Transverse colon (tissue), 4 donors: ENCODE data around the gene NDUFA12. TPM values are rescaled to one million over a fixed set of nuclear protein-coding genes. Genes with fewer than 3 reads are reported as not detected.

ENCODE experiments used
- DNase-seq: peaks from one replicate; pipeline ENCODE4 v3.0.0-alpha.2; 2019
- H3K27ac ChIP-seq, 4 donors: fragments of 200-600 bp; sonication (generic); 2 replicates each; pipeline ENCODE4 v1.5.1; 2016 to 2018; ENCODE audit warnings: inconsistent platforms in 4 of 4
- H3K27me3 ChIP-seq: fragments of 200-600 bp; sonication (generic); 2 replicates; pipeline ENCODE4 v1.5.1; 2017; ENCODE audit warnings: inconsistent platforms
- H3K36me3 ChIP-seq, 4 donors: fragments of 200-600 bp; sonication (generic); 2 replicates each; pipeline ENCODE4 v1.5.1; 2017 to 2019; ENCODE audit warnings: inconsistent platforms in 4 of 4
- H3K4me1 ChIP-seq, 4 donors: fragments of 200-600 bp; sonication (generic); 2 replicates each; pipeline ENCODE4 v1.5.1; 2017 to 2020; ENCODE audit warnings: inconsistent platforms in 4 of 4
- H3K4me3 ChIP-seq, 4 donors: fragments of 200-600 bp; sonication (generic); 1 replicate in 1 of 4; 2 replicates in 3 of 4; pipeline versions ENCODE4 v1.5.1 to v1.6.1; 2017 to 2019; ENCODE audit warnings: inconsistent platforms in 4 of 4
- H3K9me3 ChIP-seq, 2 donors: fragments of 200-600 bp; sonication (generic); 2 replicates each; pipeline ENCODE4 v1.5.1; 2017 to 2019; ENCODE audit warnings: inconsistent platforms in 2 of 2
- EP300 ChIP-seq: sonication (generic); formaldehyde crosslinking; IDR thresholded peaks from one replicate; pipeline ENCODE4 v1.6.1; 2017; ENCODE audit warnings: antibody characterized with exemption, low read depth
- POLR2A ChIP-seq: fragments of 450-650 bp; IDR thresholded peaks from one replicate; pipeline ENCODE4 v1.6.1; 2016; ENCODE audit warnings: antibody characterized with exemption, mild to moderate bottlenecking, moderate library complexity
- POLR2AphosphoS5 ChIP-seq, 3 donors: sonication (generic); formaldehyde crosslinking; IDR thresholded peaks; one replicate each; pipeline ENCODE4 v1.6.1; 2016; ENCODE audit warnings: antibody characterized with exemption in 3 of 3
- WGBS, 2 donors: methylation state at CpG; one replicate each; pipeline ENCODE4 v1.1.5; 2018; ENCODE audit warnings: low coverage in 1 of 2; 5-methylcytosine and 5-hydroxymethylcytosine counted together
- in situ Hi-C, 4 donors: fragments of 200-750 bp; cut with MboI; loops; one replicate each; pipeline versions ENCODE4 v1.15.0 to v1.15.1; 2017; ENCODE audit warnings: low sequenced_read_pairs in 3 of 4, low pct_ligation_motif_present in 1 of 4, low pct_unique_long_range_greater_than_20kb in 1 of 4
- intact Hi-C: fragments of 100-400 bp; cut with DNase I; formaldehyde crosslinking; loops from one replicate; pipeline ENCODE4 v1.15.1; 2023; ENCODE audit warnings: low total_unique reads
- total RNA-seq, 4 donors: library from RNA; depleted of rRNA; stranded (reverse); fragments of >200 nt; gene quantifications; one replicate each; pipeline ENCODE4 v1.1.0, GENCODE V29; 2016
- TF ChIP-seq, protein P1 (sequence below), 5 experiments: fragments of 200-600 bp in 3 of 5; fragments of 450-650 bp in 2 of 5; sonication (generic) in 3 of 5; IDR thresholded peaks; 1 replicate in 2 of 5; 2 replicates in 3 of 5; pipeline ENCODE4 v1.5.1; 2016 to 2017; ENCODE audit warnings: antibody characterized with exemption in 5 of 5, inconsistent platforms in 3 of 5, mild to moderate bottlenecking in 2 of 5, moderate library complexity in 1 of 5

NDUFA12 gene
- total RNA-seq, 4 donors from 2014 or later: 4.4 to 155 (median 69.2) TPM

DNA sequence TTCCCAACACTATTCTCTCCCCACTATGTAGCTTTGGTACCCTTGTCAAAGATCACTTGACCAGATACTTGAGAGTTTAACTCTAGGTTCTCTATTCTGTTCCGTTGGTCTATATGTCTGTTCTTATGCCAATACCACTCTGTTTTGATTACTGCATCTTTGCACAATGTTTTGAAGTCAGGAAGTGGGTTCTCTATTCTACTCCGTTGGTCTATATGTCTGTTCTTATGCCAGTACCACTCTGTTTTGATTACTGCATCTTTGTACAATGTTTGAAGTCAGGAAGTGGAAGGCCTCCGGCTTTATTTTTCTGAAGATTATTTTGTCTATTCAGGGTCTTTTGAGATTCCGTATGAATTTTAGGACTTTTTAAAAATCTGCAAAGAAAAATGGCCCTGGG is 2.7 kb upstream of the NDUFA12 start:
- in situ Hi-C loops (no loop called here), intact Hi-C loops (no loop called here)
- Histone ChIP-seq H3K4me1 (peaks cover 3 to 21% (median 7%) of the 10 kb centered on the region in 4 donors), H3K27me3 (no peaks in the 10 kb centered on the region), H3K27ac (no peak overlapping the region), H3K4me3 (no peak overlapping the region), H3K36me3 (peaks cover 0 to 7% (median 0%) of the 10 kb centered on the region in 4 donors), H3K9me3 (peaks cover 7 to 14% of the 10 kb centered on the region in 2 donors)
- TF ChIP-seq POLR2AphosphoS5 (IDR thresholded peaks at IDR 0.05) (no peak), POLR2A (no peak), EP300 (no peak)
- TF ChIP-seq, protein P1, sequence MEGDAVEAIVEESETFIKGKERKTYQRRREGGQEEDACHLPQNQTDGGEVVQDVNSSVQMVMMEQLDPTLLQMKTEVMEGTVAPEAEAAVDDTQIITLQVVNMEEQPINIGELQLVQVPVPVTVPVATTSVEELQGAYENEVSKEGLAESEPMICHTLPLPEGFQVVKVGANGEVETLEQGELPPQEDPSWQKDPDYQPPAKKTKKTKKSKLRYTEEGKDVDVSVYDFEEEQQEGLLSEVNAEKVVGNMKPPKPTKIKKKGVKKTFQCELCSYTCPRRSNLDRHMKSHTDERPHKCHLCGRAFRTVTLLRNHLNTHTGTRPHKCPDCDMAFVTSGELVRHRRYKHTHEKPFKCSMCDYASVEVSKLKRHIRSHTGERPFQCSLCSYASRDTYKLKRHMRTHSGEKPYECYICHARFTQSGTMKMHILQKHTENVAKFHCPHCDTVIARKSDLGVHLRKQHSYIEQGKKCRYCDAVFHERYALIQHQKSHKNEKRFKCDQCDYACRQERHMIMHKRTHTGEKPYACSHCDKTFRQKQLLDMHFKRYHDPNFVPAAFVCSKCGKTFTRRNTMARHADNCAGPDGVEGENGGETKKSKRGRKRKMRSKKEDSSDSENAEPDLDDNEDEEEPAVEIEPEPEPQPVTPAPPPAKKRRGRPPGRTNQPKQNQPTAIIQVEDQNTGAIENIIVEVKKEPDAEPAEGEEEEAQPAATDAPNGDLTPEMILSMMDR (IDR thresholded peaks at IDR 0.05): no peak
- WGBS, 2 donors: 85 to 86% methylated on average over 4 of the region's 4 CpGs
- DNase-seq: no peak

DNA sequence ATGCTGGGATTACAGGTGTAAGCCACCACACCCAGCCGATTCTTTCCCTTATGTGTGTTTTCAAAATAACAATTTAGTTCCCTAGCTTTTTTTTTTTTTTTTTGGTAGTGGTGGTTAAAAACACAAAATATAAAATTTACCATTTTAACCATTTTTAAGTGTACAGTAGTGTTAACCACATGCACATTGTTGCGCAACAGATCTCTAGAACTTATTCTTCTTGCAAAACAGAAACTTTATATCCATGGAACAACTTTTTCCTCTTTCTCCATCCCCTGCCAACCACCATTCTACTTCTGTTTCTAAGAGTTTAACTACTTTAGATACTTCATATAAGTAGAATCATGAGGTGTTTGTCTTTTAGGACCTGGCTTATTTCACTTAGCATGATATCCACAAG is 1.1 kb upstream of the NDUFA12 start:
- Histone ChIP-seq H3K27ac (peak overlapping the region in 1 of 4 donors; percentile 93), H3K4me1 (peaks cover 9 to 36% (median 16%) of the 10 kb centered on the region in 4 donors), H3K27me3 (no peaks in the 10 kb centered on the region), H3K4me3 (no peak overlapping the region), H3K9me3 (peaks cover 7 to 14% of the 10 kb centered on the region in 2 donors), H3K36me3 (peaks cover 0 to 17% (median 4%) of the 10 kb centered on the region in 4 donors)
- in situ Hi-C loops (no loop called here), intact Hi-C loops (no loop called here)
- 89 to 90% methylated on average over 2 of the region's 2 CpGs for WGBS, 2 donors
- no peak for DNase-seq
- TF ChIP-seq POLR2A: no peak
- TF ChIP-seq, protein P1 (IDR thresholded peaks at IDR 0.05): no peak
- TF ChIP-seq EP300: no peak
- TF ChIP-seq POLR2AphosphoS5 (IDR thresholded peaks at IDR 0.05): no peak

DNA sequence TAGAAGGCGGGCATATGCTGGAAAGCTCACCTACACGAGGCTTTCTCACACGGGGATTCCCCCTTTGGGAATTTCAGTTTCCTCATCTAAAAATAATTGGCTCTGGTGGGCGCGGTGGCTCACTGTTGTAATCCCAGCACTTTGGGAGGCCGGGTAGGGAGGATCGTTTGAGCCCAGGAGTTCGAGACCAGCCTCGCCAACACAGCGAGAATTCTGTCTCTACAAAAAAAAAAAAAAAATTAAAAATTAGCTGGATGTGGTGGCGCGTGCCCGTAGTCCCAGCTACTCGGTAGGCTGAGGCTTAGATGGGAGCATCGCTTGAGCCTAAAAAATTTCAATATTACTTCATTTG is 400 bp upstream of the NDUFA12 start:
- TF ChIP-seq POLR2AphosphoS5 (IDR thresholded peaks at IDR 0.05) (no peak), EP300 (no peak), POLR2A (no peak)
- TF ChIP-seq, protein P1 (IDR thresholded peaks at IDR 0.05): no peak
- Histone ChIP-seq H3K36me3 (peaks cover 0 to 17% (median 4%) of the 10 kb centered on the region in 4 donors), H3K4me3 (peak overlapping the region in 3 of 4 donors; percentile 79 to 96 (median 91)), H3K27ac (peak overlapping the region; percentile 85 to 94 (median 89)), H3K9me3 (peaks cover 7 to 14% of the 10 kb centered on the region in 2 donors), H3K27me3 (no peaks in the 10 kb centered on the region), H3K4me1 (peaks cover 10 to 42% (median 18%) of the 10 kb centered on the region in 4 donors)
- in situ Hi-C loops: no loop called here
- WGBS, 2 donors: 63 to 84% methylated on average over 7 to 15 of the region's 15 CpGs
- DNase-seq: no peak
- intact Hi-C loops: no loop called here

DNA sequence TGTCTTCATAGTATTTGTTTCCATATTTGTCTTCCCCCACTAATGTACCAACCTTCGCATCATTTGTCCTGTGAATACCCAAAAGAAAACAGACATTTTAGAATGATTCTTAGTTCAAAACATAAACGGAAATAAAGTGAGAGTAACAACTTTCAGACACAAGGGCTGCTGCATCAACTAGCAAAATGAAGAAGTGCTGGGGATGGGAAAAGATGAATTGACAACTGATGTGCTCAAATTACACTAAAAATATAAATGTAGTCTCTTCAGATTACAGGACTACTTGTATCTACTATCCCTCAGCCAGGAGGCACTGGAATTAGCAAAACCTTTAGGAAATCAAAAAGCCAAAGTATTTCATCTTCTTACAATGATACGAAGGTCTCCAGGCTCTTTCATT is 743 bp downstream of the NDUFA12 start:
- Histone ChIP-seq H3K4me3 (peak overlapping the region; percentile 68 to 96 (median 85)), H3K27me3 (no peaks in the 10 kb centered on the region), H3K27ac (peak overlapping the region; percentile 85 to 94 (median 89)), H3K9me3 (peaks cover 3 to 7% of the 10 kb centered on the region in 2 donors), H3K4me1 (peaks cover 10 to 42% (median 18%) of the 10 kb centered on the region in 4 donors), H3K36me3 (peaks cover 0 to 17% (median 4%) of the 10 kb centered on the region in 4 donors)
- WGBS, 2 donors: 19 to 28% methylated on average over 3 of the region's 3 CpGs
- in situ Hi-C loops: no loop called here
- intact Hi-C loops: no loop called here
- no peak for DNase-seq
- TF ChIP-seq EP300 (no peak), POLR2A (no peak), POLR2AphosphoS5 (IDR thresholded peaks at IDR 0.05) (no peak)
- TF ChIP-seq, protein P1 (IDR thresholded peaks at IDR 0.05): no peak
